GM18520 (cell line): ENCODE data around the gene CELF2.

ENCODE experiments used
- ATAC-seq: cut with Tn5 transposase; IDR thresholded peaks from one replicate; pipeline ENCODE4 v1.9.1; 2021; ENCODE audit not compliant: unreplicated experiment

Gene CELF2

DNA sequence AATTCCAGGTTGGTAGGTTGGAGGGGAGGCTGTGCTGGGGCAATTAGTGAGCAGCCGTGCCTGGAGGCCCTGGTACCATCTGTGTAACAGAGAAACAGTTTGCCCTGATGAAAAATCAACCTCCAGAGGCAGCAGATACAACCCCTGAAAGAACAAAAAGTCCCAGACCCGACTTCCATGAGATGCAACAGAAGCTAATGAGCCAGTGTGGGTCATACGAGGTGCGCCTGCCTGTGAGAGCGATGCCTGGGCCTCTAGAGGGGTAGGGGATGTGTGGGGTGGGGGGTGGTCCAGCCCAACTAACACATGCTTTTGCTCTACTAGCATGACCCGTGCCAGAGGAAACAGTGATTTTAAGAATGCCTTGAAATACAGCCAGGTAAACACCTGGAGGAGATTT is 39.3 kb downstream of the CELF2 start:
- no peak for ATAC-seq

DNA sequence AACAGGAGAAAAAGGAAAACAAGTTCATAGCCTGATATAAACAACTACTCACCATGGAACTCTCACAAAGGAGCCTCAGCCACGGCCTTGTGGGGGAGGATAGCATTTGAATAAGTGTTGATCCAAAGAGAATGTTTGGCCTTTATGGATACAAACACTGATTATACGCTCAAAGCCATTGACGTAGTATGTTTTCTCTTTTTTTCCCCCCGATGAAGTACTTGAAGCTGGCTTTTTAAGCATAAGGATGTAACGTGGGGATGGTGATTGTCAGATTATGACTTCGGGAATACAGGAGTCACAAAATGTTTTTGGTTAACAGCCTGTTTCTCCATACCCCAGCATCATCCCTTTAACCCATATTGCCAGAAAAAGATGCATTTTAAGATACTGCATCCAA is 39.8 kb downstream of the CELF2 start:
- ATAC-seq: no peak

DNA sequence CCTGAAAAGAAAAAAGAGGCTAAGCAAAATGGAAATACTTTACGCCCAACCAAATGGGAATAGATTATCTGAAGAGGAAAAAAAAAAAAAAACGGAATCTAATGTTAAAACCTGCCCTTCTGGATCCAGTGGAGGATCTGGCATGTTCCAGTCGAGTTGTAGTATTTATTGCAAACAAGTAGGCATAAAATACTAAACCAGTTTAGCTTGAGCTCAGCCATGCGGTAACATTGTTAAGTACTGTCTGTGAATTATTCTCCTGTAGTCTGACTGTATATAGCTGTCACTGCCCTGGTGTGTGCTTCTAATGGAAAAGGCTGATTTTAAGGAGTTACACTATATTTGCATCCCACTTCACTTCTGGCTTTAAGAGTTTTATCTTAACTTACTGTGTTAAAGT is 40.3 kb downstream of the CELF2 start:
- no peak for ATAC-seq

DNA sequence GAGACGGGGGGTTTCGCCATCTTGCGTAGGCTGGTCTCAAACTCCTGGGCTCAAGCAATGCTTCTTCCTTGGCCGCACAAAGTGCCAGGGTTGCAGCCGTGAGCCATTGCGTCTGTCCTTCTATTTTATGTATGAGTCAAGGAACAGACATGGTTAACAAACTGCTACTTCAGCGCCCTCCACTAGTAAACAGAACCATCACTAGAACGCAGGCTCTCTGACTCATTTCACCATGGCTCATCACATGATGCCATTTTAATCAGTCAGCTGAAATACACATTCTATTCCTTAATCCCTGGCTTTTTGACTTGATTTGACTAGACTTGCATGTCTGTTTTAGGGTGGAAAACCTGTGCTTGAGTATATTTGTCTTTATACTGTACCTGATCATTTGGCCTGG is 41.3 kb downstream of the CELF2 start:
- ATAC-seq: no peak

DNA sequence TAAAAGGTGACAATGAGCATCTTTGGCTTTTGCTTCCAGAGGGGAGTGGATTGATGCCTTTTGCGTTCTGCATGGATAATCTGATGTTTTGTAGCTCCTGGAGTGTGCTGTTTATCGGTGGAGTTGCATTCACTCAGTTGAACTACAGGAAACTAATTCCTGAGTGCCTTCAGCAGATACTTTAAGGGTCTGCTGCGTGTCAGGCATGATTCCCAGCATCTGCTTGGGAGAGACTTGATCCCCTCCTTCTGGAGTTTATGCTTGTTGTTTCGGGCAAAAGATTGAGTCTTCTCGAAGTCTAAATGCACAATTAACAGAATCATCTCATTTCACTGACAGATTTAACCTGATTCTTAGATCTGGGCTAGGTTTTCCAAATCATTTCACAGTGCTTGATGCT is 46.2 kb downstream of the CELF2 start:
- ATAC-seq: no peak

DNA sequence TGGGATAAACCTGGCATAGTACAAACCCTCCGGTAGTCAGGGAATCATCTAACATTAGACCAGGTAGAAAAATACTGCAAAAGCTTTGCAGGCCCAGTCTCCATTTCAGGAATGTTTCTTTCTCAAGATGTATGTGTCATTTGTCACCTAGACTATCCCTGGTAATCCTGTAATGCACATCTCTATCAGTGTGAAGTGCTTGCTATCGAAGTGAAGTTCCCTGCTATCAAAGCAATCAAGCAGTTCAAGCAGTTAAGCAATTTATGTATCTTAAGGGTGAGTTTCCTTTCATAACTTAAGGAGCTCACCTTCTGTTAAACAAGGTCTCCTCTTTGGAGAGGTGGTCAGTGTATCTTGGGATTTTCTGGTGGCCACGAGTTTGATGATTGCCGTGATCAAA is 47.2 kb downstream of the CELF2 start:
- ATAC-seq: no peak

DNA sequence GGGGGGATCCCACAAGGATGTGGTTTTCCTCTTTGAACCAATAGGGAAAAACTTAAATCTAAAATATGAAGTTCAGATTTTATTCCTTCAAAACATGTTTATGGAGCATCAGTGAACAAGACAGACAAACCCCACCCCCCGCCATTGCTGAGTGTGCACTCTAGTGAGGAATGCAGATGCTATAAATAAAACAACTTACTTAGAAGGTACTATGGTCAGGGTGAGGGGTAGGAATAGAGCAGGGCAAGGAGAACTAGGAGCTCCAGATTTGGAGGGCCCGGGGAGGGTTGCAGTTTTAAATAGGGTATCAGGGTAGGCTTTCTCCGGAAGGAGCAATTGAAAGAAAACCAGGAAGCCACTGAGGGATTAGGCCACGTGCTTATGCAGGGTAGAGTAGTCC is 47.9 kb downstream of the CELF2 start:
- no peak for ATAC-seq

DNA sequence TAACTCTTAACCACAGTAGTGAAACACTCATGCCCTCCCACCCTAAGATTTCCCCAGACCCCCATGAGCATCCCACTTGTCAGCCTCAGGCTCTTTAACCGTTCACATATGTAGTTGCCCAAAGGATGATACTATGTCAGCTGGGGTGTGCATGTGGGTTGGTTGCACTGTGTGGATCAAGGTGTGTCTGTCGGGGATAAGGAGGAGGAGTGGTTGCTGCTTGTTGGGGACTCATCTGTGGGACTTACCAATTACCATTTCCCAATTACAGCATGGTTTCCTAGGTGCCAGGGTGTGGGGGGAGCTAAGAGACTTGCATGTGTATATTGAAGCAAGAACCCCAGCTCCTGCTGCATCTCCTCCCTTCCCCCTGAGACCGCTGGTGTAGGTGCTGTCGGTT is 48.8 kb downstream of the CELF2 start:
- no peak for ATAC-seq

DNA sequence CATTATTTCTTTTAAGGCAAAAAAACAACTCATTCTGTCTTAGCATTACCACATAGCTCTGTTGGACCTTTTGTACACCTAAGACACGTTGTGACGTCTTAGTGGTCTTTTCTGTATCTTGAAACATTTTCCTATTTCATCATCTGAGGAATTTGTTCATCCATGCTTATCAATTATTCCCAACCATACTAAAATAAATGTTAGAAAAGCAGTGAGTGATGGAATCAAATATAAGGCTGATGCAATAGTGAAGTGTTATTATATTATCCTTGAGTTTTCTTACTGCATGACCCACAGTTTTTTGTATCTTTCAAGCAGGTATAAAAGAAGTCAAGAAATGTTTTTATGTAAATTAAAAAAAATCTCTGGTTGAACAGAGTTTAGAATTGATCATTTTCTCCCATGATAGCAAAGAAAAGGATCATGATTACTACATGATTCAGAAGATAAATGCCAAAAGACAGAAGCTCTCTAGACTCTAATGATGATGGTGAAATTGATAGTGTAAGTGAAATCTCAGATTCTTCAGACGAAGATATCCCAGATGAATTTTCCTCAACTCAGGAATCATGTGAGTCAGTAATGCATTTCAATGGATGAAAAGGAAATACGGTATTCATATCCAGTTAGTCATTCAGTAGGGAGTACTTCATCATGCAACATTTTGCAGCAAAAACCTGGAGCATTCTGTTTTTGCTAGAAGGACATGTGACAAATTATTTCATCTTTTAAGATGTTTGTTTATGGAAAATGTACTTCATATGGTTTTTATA is 51.4 kb downstream of the CELF2 start:
- ATAC-seq: no peak

DNA sequence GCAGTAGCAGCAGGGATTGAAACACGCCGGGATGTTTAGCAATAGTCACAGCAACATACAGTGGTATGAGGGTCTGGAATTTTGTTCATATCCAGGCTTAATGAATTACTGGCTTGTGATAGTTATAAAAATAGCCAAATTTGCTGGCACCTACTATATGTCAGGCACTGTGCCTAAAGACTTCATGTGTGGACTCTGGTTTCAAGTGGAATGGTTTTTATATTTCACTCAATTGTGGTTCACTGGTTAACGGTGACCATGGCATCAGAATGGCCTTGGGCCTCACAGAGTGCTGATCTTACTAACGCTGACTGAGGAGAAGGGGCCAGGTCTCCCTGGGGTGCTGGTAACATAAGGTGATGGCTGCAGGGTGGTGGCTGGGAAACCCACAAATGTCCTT is 55.7 kb downstream of the CELF2 start:
- no peak for ATAC-seq

DNA sequence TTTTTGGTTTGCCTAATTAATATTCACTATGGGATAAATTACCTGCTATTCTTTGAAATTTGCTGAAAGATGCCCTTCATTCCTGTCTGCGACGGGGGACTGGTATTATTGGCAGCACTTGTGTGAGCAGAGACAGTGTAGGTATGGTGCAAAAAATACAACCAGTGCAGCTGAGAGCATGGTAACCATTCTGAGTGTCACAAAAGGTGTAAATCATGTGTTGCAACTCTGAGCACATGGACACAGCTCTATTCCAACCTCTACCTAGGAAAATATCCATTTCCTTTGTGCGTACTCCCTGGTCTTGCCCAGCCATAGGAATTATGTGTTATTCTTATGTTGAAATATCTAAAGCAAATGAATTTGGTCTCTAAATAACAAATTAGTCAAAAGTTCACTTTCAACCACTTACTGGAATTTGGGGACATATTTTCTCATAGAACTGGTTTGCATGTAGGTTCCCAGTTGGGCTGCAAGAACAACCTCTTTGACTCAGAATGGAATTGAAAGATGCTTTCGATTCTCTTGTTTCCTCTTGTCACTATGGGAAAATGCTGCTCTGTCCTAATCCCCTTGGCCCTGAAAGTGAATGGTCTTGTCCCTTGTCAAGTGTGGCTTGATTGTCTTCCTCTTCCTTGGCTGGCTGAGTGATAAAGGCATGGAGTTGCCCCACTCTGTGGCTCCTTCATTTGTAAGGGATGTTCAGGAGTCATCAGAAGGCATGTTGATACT is 57.0 kb downstream of the CELF2 start:
- peak; percentile 58 for ATAC-seq

DNA sequence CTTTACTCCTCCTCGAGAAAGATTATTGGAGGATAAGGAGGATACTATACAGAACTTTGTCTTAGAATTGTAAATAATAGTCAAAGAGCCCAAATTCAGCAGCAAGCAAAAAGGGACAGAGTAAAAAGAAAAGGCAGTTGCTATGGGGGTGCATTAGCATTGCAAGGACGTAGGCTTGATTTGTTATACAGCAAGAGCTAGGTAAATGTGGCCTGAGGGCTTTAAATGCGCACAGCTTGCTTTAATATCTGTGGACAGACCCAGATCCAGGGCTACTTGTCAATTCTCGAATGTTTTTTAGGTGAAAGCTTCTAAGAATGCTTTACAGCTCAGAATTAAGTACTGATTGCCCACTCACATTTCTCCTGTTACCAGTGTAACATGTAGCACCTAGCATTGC is 58.5 kb downstream of the CELF2 start:
- ATAC-seq: no peak

DNA sequence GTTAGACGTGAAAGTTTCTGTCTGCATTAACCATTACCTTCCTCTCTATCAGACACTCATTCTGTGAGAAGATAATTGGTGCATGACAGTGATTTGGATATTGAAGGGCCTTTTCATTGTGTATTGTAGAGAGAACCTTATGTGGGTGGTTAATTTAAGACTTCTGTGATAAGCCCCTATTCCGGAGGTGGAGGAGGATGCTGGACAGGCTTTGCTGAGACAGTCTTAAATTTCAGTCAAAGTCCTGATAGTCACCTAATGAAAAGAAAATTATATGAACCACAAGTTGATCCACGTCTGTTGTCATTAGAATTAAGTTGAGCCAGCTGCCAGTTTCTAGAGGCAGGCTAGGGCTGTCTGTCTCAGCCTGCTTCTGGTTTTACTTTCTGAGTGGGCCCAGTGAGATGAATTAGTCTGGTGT is 62.9 kb downstream of the CELF2 start:
- ATAC-seq: no peak

DNA sequence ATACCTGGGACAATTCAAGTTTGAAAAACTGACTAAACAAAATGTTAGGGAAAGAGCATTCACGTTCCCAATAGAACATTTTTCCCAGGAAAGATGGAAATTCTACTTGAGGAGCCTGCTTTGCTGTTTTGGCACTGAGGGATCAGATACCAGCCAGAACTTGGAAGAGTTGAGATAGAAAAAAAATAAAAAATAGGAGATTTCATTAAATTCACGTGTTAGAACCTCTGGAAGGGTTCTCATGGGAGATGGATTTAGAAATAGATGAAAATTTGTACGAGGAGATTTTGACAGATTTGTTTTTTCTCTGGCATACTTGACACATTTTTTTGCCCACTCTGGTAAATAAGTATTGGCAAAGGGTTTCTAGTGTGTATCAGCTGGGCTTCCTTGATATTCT is 63.7 kb downstream of the CELF2 start:
- ATAC-seq: no peak

DNA sequence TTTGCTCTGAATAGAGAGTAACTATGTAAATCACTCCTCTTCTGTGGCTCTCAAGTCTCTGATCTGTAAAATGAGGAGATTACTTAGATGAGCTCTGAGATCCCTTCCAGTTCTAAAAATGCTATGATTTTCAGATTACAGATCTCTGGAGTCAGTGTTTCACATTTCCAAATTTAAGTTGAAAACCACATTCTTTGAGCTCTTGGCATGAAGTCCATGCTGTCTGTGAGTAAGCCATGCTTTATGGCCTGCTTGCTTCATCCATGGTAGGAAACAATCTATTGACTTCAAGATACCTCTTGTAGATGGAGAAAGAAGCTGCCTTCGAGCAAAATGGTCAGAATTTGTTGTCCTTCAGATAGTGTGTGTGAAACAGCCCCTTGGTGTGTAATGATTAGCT is 64.9 kb downstream of the CELF2 start:
- no peak for ATAC-seq

DNA sequence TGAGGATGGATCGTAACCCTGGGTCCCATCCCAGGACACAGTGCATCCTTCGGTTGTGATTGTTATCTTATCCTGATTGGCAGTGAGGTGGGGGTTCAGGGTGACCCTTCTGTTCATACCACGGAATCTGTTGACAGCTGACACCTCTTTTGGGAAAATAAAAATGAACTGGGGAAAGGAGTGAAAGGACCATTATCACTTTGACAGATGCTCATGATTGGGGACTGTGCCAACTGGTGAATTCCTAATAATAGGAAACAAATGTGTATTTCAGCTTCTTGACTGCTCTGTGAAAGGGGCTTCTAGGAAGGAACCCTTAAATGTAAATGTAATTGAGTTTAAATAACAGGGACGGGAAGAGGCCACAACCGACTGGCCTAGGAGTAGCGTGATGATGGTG is 65.4 kb downstream of the CELF2 start:
- no peak for ATAC-seq

DNA sequence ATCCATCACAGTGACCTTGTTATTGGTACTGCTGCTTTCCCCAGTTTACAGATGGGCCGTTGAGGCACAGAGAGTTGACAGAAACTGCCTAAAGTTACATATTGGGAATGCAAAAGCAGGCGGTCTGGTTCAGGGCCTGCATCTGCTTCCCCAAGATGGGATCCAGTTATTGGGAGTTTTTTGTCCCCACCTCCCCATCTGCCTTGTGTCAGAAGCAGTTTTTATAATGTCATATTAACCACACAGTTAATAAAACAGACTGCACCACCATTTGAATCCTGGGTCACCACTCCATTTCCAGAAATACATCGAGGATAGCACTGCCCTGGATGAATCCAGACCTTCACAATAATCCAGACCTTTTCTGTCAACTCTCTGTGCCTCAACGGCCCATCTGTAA is 67.9 kb downstream of the CELF2 start:
- ATAC-seq: no peak

DNA sequence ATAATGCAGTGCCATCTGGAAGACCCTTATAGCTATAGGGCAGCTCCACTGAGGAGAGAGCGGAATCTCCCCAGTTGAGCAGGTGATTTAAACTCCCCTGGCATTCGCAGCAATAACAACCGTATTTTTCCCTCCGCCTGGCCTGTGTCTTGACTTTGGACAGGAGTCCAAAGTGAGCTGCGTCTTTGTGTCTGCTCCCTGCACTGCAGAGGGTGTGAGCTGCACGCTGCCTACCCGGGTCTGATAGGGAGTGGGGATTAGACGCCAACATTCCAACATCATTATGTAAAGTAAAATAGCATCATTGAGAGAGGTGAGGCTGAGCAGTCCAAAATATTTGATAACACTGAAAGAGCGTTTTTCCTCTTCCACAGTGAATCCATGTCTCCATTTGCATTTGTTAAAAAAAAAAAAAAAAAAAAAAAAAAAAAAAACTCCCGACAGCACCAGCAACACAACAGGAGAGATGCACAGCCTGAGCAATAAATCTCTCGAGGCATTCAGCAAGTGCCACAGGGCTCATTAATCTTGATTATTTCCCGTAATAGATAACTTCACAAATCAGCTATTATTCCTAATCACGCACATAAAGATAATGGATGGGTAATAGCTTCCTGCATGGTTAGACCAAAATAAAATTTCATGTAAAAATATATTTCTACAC is 68.6 kb downstream of the CELF2 start:
- ATAC-seq: no peak

DNA sequence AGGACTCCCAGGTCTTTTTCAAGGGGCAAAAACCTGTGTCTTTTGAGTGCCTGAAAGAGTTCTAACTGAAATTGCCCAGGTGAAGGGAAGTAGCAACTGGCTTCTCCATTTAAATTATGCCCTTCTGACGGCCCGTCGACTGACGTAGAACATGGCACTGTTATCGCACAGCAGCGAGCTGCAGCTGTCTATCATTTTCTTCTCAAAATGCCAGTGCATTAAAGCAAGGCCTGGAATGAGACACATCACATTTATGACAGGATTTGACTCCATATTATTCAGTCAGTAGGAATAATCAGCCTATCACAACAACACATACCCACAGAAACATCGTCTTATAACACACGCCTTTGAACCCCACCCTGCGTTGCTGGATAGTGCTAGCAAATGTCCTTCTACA is 69.7 kb downstream of the CELF2 start:
- ATAC-seq: no peak

DNA sequence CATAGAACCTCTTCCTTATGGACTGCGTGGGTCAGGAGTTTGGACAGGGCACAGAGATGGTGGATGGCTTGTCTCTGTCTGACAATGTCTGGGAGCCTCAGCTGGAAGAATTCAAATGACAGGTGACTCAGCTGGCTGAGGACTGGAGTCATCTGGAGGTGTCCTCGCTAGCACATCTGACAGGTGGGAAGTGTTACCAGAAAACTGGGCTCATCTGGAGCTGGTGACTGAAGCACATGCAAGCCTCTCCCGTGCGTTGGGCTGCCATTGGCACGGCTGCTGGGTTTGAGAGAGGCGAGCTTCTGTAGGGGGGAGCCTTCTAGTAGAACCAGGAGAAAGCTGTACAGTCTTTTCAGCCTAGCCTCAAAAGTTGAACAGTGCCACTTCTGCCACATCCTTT is 71.0 kb downstream of the CELF2 start:
- ATAC-seq: no peak

DNA sequence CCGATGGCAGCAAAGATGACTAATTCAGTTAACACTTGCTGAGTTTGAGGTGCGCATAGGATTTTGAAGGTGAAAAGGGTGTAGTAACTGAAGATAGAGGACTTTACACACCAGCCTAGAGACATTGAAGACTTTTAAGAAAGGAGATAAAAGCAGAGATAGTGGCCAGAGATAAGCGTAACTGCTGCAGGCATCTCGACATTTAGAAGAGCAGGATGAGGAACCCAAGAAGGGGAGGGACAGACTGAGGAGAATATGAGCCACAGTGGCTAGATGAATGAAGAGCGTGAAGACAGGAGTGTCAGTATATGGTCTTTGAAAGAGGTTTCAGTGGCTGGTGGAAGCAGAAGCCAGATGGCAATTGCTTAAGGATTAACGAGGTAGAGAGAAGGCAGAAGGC is 71.6 kb downstream of the CELF2 start:
- no peak for ATAC-seq

DNA sequence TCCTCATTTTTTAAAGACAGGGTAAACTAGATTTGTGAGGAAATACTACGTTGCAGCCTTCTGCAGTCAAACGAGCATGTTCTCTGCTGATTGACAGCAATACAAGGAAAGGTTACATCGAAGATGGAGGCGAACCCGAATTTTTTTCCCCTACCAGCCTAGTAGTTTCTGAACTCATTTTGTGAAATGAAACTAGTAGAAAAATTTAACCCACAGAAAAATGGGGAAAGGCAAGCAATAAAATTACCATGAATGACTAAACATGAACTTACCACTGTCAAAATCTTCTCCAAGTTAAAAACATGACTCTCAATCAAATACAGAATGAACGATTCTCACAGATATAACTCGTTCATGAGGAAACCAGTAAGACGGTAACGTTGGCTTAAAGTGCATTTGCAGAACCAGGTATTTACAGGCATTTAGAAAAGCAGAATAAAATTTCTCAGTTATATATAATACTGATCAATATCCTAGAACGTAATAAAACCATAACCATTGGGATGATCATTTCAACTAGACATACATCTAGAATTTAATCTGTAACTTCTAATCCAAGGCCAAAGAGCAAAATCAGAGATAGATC is 73.9 kb downstream of the CELF2 start:
- ATAC-seq: peak; percentile 53
